ACC112 (cell line): ENCODE results near the gene VPS51.

Experiments
- H2AFZ ChIP-seq: fragments of 200-600 bp; sonication (generic); one replicate; pipeline ENCODE4 v1.6.0; 2017; ENCODE audit warnings: antibody characterized with exemption, low read length; ENCODE audit not compliant: unreplicated experiment
- H3K27ac ChIP-seq: fragments of 200-600 bp; sonication (generic); 2 replicates; pipeline ENCODE4 v1.5.1; 2014; ENCODE audit warnings: low read depth, mild to moderate bottlenecking, antibody characterized with exemption, low read length, moderate library complexity
- H3K27me3 ChIP-seq: fragments of 200-600 bp; sonication (generic); 2 replicates; pipeline ENCODE4 v1.6.1; 2014; ENCODE audit warnings: mild to moderate bottlenecking, antibody characterized with exemption, low read length, moderate library complexity, mixed read lengths; ENCODE audit not compliant: insufficient read depth
- H3K36me3 ChIP-seq: fragments of 200-600 bp; sonication (generic); 2 replicates; pipeline ENCODE4 v1.6.1; 2016; ENCODE audit warnings: mild to moderate bottlenecking, antibody characterized with exemption, low read length, moderate library complexity, mixed read lengths; ENCODE audit not compliant: insufficient read depth
- H3K4me1 ChIP-seq: fragments of 200-600 bp; sonication (generic); one replicate; pipeline ENCODE4 v1.6.1; 2016; ENCODE audit warnings: low read length, mixed read lengths; ENCODE audit not compliant: insufficient read depth, unreplicated experiment, control insufficient read depth
- H3K4me3 ChIP-seq: fragments of 200-600 bp; sonication (generic); 2 replicates; pipeline ENCODE4 v1.5.1; 2014; ENCODE audit warnings: mild to moderate bottlenecking, low read depth, low read length
- H3K79me2 ChIP-seq: fragments of 200-600 bp; sonication (generic); one replicate; pipeline ENCODE4 v1.6.0; 2016; ENCODE audit warnings: low read length; ENCODE audit not compliant: control insufficient read depth, unreplicated experiment, insufficient read depth

The VPS51 gene

GRCh38 chr11:65121865-65122696 lies 26.1 kb downstream of the VPS51 start, which contains the start of the genes FAU and MRPL49:
Gene FAU, minus strand, starts transcription at chr11:65122134. Its CDS starts 321 bp downstream, at chr11:65121813.
Gene MRPL49, plus strand, starts transcription at chr11:65122321. Its CDS starts 26 bp downstream, at chr11:65122347.
- peak within 1 kb of the TSS; percentile 78 for H3K27ac ChIP-seq
- H3K36me3 ChIP-seq = peaks cover 17% of the 10 kb centered on the region; the same call in 1 of the 2 replicates
- peaks cover 49% of the 10 kb centered on the region for H3K79me2 ChIP-seq
- H2AFZ ChIP-seq = peak within 1 kb of the TSS; percentile 70
- peak within 1 kb of the TSS; percentile 100 for H3K4me3 ChIP-seq
- H3K4me1 ChIP-seq = peaks cover 13% of the 10 kb centered on the region
- H3K27me3 ChIP-seq = no peaks in the 10 kb centered on the region

GRCh38 chr11:65124480-65125196 lies 28.6 kb downstream of the VPS51 start:
- Histone ChIP-seq H3K4me1 (peaks cover 13% of the 10 kb centered on the region), H3K36me3 (peaks cover 15% of the 10 kb centered on the region; the same call in 1 of the 2 replicates), H3K27ac (no peak overlapping the region)

GRCh38 chr11:65125197-65126056 lies 29.4 kb downstream of the VPS51 start:
- Histone ChIP-seq H3K4me3 (no peak overlapping the region), H2AFZ (no peak overlapping the region), H3K36me3 (peaks cover 9% of the 10 kb centered on the region; the same call in 1 of the 2 replicates), H3K4me1 (peaks cover 13% of the 10 kb centered on the region), H3K79me2 (peaks cover 39% of the 10 kb centered on the region), H3K27me3 (no peaks in the 10 kb centered on the region), H3K27ac (no peak overlapping the region)

More at GRCh38 chr11:65124480-65125196, 28.6 kb downstream of the VPS51 start:
- H3K27me3 ChIP-seq = no peaks in the 10 kb centered on the region
- H3K79me2 ChIP-seq = peaks cover 47% of the 10 kb centered on the region
- H3K4me3 ChIP-seq = no peak overlapping the region
- no peak overlapping the region for H2AFZ ChIP-seq

GRCh38 chr11:65126624-65127274 lies 30.7 kb downstream of the VPS51 start:
- Histone ChIP-seq H2AFZ (no peak overlapping the region), H3K4me3 (no peak overlapping the region), H3K27ac (no peak overlapping the region), H3K79me2 (peaks cover 29% of the 10 kb centered on the region), H3K27me3 (no peaks in the 10 kb centered on the region), H3K36me3 (peaks cover 6% of the 10 kb centered on the region; the same call in 1 of the 2 replicates), H3K4me1 (peaks cover 6% of the 10 kb centered on the region)

GRCh38 chr11:65127473-65128181 lies 31.6 kb downstream of the VPS51 start:
- Histone ChIP-seq H3K36me3 (peaks cover 6% of the 10 kb centered on the region; the same call in 1 of the 2 replicates), H3K4me3 (no peak overlapping the region), H3K27me3 (no peaks in the 10 kb centered on the region), H2AFZ (no peak overlapping the region), H3K79me2 (peaks cover 28% of the 10 kb centered on the region), H3K4me1 (peaks cover 6% of the 10 kb centered on the region), H3K27ac (no peak overlapping the region)

- Histone ChIP-seq H3K27ac (no peak overlapping the region), H3K36me3 (peaks cover 6% of the 10 kb centered on the region; the same call in 1 of the 2 replicates), H2AFZ (no peak overlapping the region), H3K27me3 (no peaks in the 10 kb centered on the region), H3K4me1 (peaks cover 6% of the 10 kb centered on the region), H3K4me3 (no peak overlapping the region), H3K79me2 (peaks cover 30% of the 10 kb centered on the region)
These were observed 32.5 kb downstream of the VPS51 start for GRCh38 chr11:65128182-65129145.

- Histone ChIP-seq H3K4me3 (no peak overlapping the region), H3K27ac (no peak overlapping the region), H3K36me3 (peaks cover 3% of the 10 kb centered on the region; the same call in 1 of the 2 replicates), H3K27me3 (no peaks in the 10 kb centered on the region), H2AFZ (no peak overlapping the region), H3K4me1 (peaks cover 6% of the 10 kb centered on the region), H3K79me2 (peaks cover 26% of the 10 kb centered on the region)
These were observed 33.8 kb downstream of the VPS51 start for GRCh38 chr11:65129649-65130441.

- Histone ChIP-seq H2AFZ (no peak overlapping the region), H3K4me1 (peaks cover 6% of the 10 kb centered on the region), H3K27me3 (no peaks in the 10 kb centered on the region), H3K4me3 (no peak overlapping the region), H3K79me2 (peaks cover 29% of the 10 kb centered on the region), H3K27ac (no peak overlapping the region), H3K36me3 (peaks cover 3% of the 10 kb centered on the region; the same call in 1 of the 2 replicates)
These were observed 34.8 kb downstream of the VPS51 start for GRCh38 chr11:65130631-65131416.
